ENCODE measurements around the gene RTN4IP1. TPM values are rescaled to one million over a fixed set of nuclear protein-coding genes. Genes with fewer than 3 reads are reported as not detected.
A peak's percentile ranks its signal among the peaks of the same experiment; 100 is the strongest.

RTN4IP1 gene, protein sequence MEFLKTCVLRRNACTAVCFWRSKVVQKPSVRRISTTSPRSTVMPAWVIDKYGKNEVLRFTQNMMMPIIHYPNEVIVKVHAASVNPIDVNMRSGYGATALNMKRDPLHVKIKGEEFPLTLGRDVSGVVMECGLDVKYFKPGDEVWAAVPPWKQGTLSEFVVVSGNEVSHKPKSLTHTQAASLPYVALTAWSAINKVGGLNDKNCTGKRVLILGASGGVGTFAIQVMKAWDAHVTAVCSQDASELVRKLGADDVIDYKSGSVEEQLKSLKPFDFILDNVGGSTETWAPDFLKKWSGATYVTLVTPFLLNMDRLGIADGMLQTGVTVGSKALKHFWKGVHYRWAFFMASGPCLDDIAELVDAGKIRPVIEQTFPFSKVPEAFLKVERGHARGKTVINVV
- 7.8 TPM for polyA plus RNA-seq (2013, experiment 1 of 2)
- 8.4 TPM for polyA plus RNA-seq (2013, experiment 2 of 2)

DNA sequence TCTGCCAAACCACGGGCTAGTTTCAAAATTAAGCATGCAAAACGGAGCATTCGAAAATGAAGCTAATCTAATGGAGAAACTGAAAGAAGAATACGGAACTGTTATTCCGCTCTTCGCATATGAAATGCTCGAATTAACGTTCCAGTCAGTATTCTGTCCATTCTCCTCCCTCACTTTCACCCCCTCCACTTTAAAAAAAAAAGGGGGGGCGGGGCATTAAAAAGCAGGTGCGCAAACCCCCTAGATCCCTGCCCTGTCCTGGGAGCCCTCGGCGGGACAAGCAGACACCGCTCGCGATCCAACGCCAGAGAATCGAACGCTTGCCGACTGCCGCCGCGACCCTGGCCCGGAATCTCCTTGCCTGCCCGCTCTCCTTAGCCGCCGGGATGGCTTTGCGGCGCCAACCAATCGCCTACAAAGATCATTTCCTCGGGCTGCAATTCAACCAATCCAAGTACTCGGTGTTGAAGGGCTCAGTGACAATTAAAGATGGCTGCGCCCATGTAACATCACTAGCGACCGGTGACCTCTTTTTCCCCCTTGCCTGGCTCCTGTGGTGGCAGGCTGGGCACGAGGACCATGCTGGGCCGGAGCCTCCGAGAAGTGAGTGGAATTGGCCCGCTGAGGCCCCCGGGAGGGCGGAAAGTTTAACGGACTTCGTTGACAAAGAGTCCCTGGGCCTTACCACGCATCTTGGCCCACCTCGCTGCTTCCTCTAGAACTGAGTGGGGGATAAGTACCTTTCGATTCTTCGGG, at the start of gene RTN4IP1, which contains the start of gene QRSL1:
Gene RTN4IP1, minus strand, starts transcription at position 396 of the 756 bp plus-strand sequence. CDS start 477 bp downstream, outside the sequence.
Gene QRSL1, plus strand, starts transcription at position 476 of the 756 bp plus-strand sequence. Its CDS starts 104 bp downstream, at position 580.
- Histone ChIP-seq H3K14ac (ENCODE audit: low read length) (no peak within 1 kb of the TSS), H3K27me3 (ENCODE audit: control insufficient read depth in 3 of 3, insufficient read depth in 3 of 3, low read depth in 1 of 3, low read length in 3 of 3) (no peaks in the 10 kb centered on the region), H3K23ac (ENCODE audit: low read depth, low read length, poor library complexity) (no peak within 1 kb of the TSS), H3K9me3 (replicated peaks in 1 of 2; ENCODE audit: control insufficient read depth in 2 of 2, insufficient read depth in 1 of 2, low read depth in 1 of 2, low read length in 2 of 2) (no peaks in the 10 kb centered on the region), H2BK5ac (ENCODE audit: low read length) (no peak within 1 kb of the TSS), H3K4me3 (ENCODE audit: low read length in 2 of 2) (peak within 1 kb of the TSS; percentile 84 to 91), H3K27ac (replicated peaks; ENCODE audit: low read length) (no peak within 1 kb of the TSS), H3K79me1 (ENCODE audit: low read depth, low read length) (peaks cover 3% of the 10 kb centered on the region), H3K36me3 (replicated peaks in 1 of 2; ENCODE audit: control insufficient read depth in 2 of 2, insufficient read depth in 2 of 2, low read length in 2 of 2) (no peaks in the 10 kb centered on the region), H2BK15ac (ENCODE audit: low read length) (no peak within 1 kb of the TSS), H3K18ac (ENCODE audit: low read length) (peak within 1 kb of the TSS; percentile 90), H4K91ac (ENCODE audit: low read depth, low read length, poor library complexity) (no peak within 1 kb of the TSS), H3K4me2 (ENCODE audit: insufficient read depth, low read length, poor library complexity, severe bottlenecking) (peak within 1 kb of the TSS; percentile 86), H2BK12ac (ENCODE audit: low read length) (no peak within 1 kb of the TSS), H3K4me1 (ENCODE audit: control insufficient read depth in 2 of 2, insufficient read depth in 1 of 2, low read depth in 1 of 2, low read length in 2 of 2) (peaks cover 0 to 2% of the 10 kb centered on the region in 2 donors), H2BK120ac (ENCODE audit: low read depth, low read length) (no peak within 1 kb of the TSS), H2AK5ac (ENCODE audit: low read depth, low read length) (no peak within 1 kb of the TSS), H2AFZ (ENCODE audit: low read length) (peak within 1 kb of the TSS; percentile 95), H3K9ac (ENCODE audit: low read depth, low read length, poor library complexity) (peak within 1 kb of the TSS; percentile 22), H4K8ac (ENCODE audit: low read depth, low read length) (no peak within 1 kb of the TSS), H3K4ac (ENCODE audit: low read length) (no peak within 1 kb of the TSS)
- no CpG with 5 or more reads among the region's 46 CpGs for WGBS, 2 donors (ENCODE audit: extremely low coverage in 2 of 2, insufficient read length in 2 of 2, insufficient replicate concordance in 1 of 2)
- peak; percentile 93 for DNase-seq (ENCODE audit: low spot score)

DNA sequence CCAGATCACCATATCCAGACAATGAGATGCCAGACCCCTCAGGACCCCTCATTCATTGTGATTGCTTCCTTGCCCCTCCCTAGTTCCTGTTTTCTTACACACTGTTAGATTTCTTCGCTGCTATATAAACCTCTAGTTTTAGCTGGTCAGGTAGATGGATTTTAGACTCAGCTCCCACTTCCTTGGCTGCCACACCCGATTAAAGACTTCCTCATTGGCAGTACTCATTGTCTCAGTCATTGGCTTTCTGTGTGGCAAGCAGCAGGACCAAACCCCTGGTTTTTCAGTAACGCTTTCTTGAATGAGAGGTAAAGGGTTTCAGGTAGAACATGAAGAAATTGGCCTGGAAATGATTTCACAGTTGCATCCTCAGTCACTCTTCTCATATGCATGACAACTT, 48.0 kb upstream of the RTN4IP1 start:
- no peak overlapping the region for H2BK15ac ChIP-seq (ENCODE audit: low read length)
- no peak overlapping the region for H2BK120ac ChIP-seq (ENCODE audit: low read depth, low read length)
- no peak for DNase-seq (ENCODE audit: low spot score)
- no peak overlapping the region for H3K23ac ChIP-seq (ENCODE audit: low read depth, low read length, poor library complexity)
- no peak overlapping the region for H3K4ac ChIP-seq (ENCODE audit: low read length)
- H3K14ac ChIP-seq (ENCODE audit: low read length): no peak overlapping the region
- no peaks in the 10 kb centered on the region for H3K27me3 ChIP-seq (ENCODE audit: control insufficient read depth in 3 of 3, insufficient read depth in 3 of 3, low read depth in 1 of 3, low read length in 3 of 3)
- H4K8ac ChIP-seq (ENCODE audit: low read depth, low read length): no peak overlapping the region
- no peaks in the 10 kb centered on the region for H3K9me3 ChIP-seq (replicated peaks in 1 of 2; ENCODE audit: control insufficient read depth in 2 of 2, insufficient read depth in 1 of 2, low read depth in 1 of 2, low read length in 2 of 2)
- WGBS, 2 donors (ENCODE audit: extremely low coverage in 2 of 2, insufficient read length in 2 of 2, insufficient replicate concordance in 1 of 2): no CpG with 5 or more reads among the region's 3 CpGs
- no peaks in the 10 kb centered on the region for H3K4me1 ChIP-seq (ENCODE audit: control insufficient read depth in 2 of 2, insufficient read depth in 1 of 2, low read depth in 1 of 2, low read length in 2 of 2)
- H3K36me3 ChIP-seq (replicated peaks in 1 of 2; ENCODE audit: control insufficient read depth in 2 of 2, insufficient read depth in 2 of 2, low read length in 2 of 2): no peaks in the 10 kb centered on the region
- H2BK12ac ChIP-seq (ENCODE audit: low read length): no peak overlapping the region
- H3K9ac ChIP-seq (ENCODE audit: low read depth, low read length, poor library complexity): no peak overlapping the region
- no peak overlapping the region for H2AK5ac ChIP-seq (ENCODE audit: low read depth, low read length)
- H3K4me2 ChIP-seq (ENCODE audit: insufficient read depth, low read length, poor library complexity, severe bottlenecking): no peak overlapping the region
- no peak overlapping the region for H4K91ac ChIP-seq (ENCODE audit: low read depth, low read length, poor library complexity)
- no peak overlapping the region for H2AFZ ChIP-seq (ENCODE audit: low read length)
- no peak overlapping the region for H2BK5ac ChIP-seq (ENCODE audit: low read length)
- no peak overlapping the region for H3K18ac ChIP-seq (ENCODE audit: low read length)
- H3K4me3 ChIP-seq (ENCODE audit: low read length in 2 of 2): no peak overlapping the region
- no peak overlapping the region for H3K27ac ChIP-seq (replicated peaks; ENCODE audit: low read length)
- H3K79me1 ChIP-seq (ENCODE audit: low read depth, low read length): no peaks in the 10 kb centered on the region

DNA sequence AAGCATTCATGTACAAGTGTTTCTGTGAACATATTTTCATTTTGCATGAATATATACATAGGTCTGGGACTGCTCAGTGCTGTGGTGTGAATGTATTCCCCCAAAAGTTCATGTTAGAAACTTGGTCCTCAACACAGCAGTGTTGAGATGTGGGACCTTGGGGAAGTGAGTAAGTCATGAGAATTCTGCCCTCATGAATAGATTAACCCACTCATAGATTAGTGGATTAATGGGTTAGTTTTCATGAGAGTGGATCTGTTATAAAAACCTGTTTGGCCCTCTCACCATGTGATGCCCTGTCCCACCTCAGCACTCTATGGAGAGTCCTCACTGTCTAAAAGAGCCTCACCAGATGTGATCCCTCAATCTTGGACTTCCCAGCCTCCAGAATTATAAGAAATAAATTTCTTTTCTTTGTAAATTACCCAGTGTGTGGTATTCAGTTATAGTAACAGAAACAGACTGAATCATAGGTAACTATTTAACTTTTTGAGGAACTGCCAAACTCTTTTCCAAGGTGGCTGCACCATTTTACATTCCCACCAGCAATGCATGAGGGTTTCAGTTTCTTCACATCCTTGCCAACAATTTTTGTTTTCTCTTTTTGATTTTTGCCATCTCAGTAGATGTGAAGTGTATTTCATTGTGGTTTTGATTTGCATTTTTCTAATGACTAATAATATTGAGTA, 45.4 kb upstream of the RTN4IP1 start:
- Histone ChIP-seq H2BK15ac (ENCODE audit: low read length) (no peak overlapping the region), H2BK12ac (ENCODE audit: low read length) (no peak overlapping the region), H2AK5ac (ENCODE audit: low read depth, low read length) (no peak overlapping the region), H3K27me3 (ENCODE audit: control insufficient read depth in 3 of 3, insufficient read depth in 3 of 3, low read depth in 1 of 3, low read length in 3 of 3) (no peaks in the 10 kb centered on the region), H3K36me3 (replicated peaks in 1 of 2; ENCODE audit: control insufficient read depth in 2 of 2, insufficient read depth in 2 of 2, low read length in 2 of 2) (no peaks in the 10 kb centered on the region), H3K9ac (ENCODE audit: low read depth, low read length, poor library complexity) (no peak overlapping the region), H2BK5ac (ENCODE audit: low read length) (no peak overlapping the region), H3K4me1 (ENCODE audit: control insufficient read depth in 2 of 2, insufficient read depth in 1 of 2, low read depth in 1 of 2, low read length in 2 of 2) (no peaks in the 10 kb centered on the region), H4K8ac (ENCODE audit: low read depth, low read length) (no peak overlapping the region), H3K18ac (ENCODE audit: low read length) (no peak overlapping the region), H3K79me1 (ENCODE audit: low read depth, low read length) (no peaks in the 10 kb centered on the region), H3K14ac (ENCODE audit: low read length) (no peak overlapping the region), H3K9me3 (replicated peaks in 1 of 2; ENCODE audit: control insufficient read depth in 2 of 2, insufficient read depth in 1 of 2, low read depth in 1 of 2, low read length in 2 of 2) (no peaks in the 10 kb centered on the region), H3K23ac (ENCODE audit: low read depth, low read length, poor library complexity) (no peak overlapping the region), H3K27ac (replicated peaks; ENCODE audit: low read length) (no peak overlapping the region), H2BK120ac (ENCODE audit: low read depth, low read length) (no peak overlapping the region), H3K4me3 (ENCODE audit: low read length in 2 of 2) (no peak overlapping the region), H2AFZ (ENCODE audit: low read length) (no peak overlapping the region), H3K4ac (ENCODE audit: low read length) (no peak overlapping the region), H4K91ac (ENCODE audit: low read depth, low read length, poor library complexity) (no peak overlapping the region), H3K4me2 (ENCODE audit: insufficient read depth, low read length, poor library complexity, severe bottlenecking) (no peak overlapping the region)
- no peak for DNase-seq (ENCODE audit: low spot score)

DNA sequence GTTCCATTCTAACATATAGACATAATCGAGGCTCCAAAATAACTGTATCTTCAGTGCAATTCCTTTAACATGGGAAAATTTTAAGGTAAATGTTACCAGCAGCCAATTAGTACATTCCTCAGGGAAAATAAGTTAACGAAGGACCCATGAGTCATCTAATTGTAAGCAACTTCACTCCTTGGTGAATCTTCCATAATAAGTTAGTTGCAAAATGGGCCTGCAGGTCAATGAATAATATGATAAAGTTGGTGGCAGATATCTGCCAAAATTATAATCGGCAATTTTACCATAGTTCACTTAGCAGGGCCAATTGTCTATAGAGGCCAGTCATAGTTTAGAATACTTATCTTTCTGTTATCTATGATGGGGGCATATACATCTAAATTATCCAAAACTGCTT, 42.4 kb upstream of the RTN4IP1 start:
- no peak overlapping the region for H2BK12ac ChIP-seq (ENCODE audit: low read length)
- H3K9ac ChIP-seq (ENCODE audit: low read depth, low read length, poor library complexity): no peak overlapping the region
- no peak overlapping the region for H3K27ac ChIP-seq (replicated peaks; ENCODE audit: low read length)
- H3K4ac ChIP-seq (ENCODE audit: low read length): no peak overlapping the region
- H3K14ac ChIP-seq (ENCODE audit: low read length): no peak overlapping the region
- no peak for DNase-seq (ENCODE audit: low spot score)
- no peak overlapping the region for H3K18ac ChIP-seq (ENCODE audit: low read length)
- H2BK15ac ChIP-seq (ENCODE audit: low read length): no peak overlapping the region
- no peak overlapping the region for H2BK5ac ChIP-seq (ENCODE audit: low read length)
- no peak overlapping the region for H4K8ac ChIP-seq (ENCODE audit: low read depth, low read length)
- peaks cover 0 to 11% of the 10 kb centered on the region in 2 donors for H3K36me3 ChIP-seq (replicated peaks in 1 of 2; ENCODE audit: control insufficient read depth in 2 of 2, insufficient read depth in 2 of 2, low read length in 2 of 2)
- H3K4me3 ChIP-seq (ENCODE audit: low read length in 2 of 2): no peak overlapping the region
- no CpG with 5 or more reads among the region's 3 CpGs for WGBS, 2 donors (ENCODE audit: extremely low coverage in 2 of 2, insufficient read length in 2 of 2, insufficient replicate concordance in 1 of 2)
- no peak overlapping the region for H2BK120ac ChIP-seq (ENCODE audit: low read depth, low read length)
- H2AFZ ChIP-seq (ENCODE audit: low read length): no peak overlapping the region
- H3K4me1 ChIP-seq (ENCODE audit: control insufficient read depth in 2 of 2, insufficient read depth in 1 of 2, low read depth in 1 of 2, low read length in 2 of 2): no peaks in the 10 kb centered on the region
- H3K4me2 ChIP-seq (ENCODE audit: insufficient read depth, low read length, poor library complexity, severe bottlenecking): no peak overlapping the region
- H4K91ac ChIP-seq (ENCODE audit: low read depth, low read length, poor library complexity): no peak overlapping the region
- no peak overlapping the region for H3K23ac ChIP-seq (ENCODE audit: low read depth, low read length, poor library complexity)
- H3K9me3 ChIP-seq (replicated peaks in 1 of 2; ENCODE audit: control insufficient read depth in 2 of 2, insufficient read depth in 1 of 2, low read depth in 1 of 2, low read length in 2 of 2): no peaks in the 10 kb centered on the region
- H3K27me3 ChIP-seq (ENCODE audit: control insufficient read depth in 3 of 3, insufficient read depth in 3 of 3, low read depth in 1 of 3, low read length in 3 of 3): no peaks in the 10 kb centered on the region
- H2AK5ac ChIP-seq (ENCODE audit: low read depth, low read length): no peak overlapping the region
- H3K79me1 ChIP-seq (ENCODE audit: low read depth, low read length): no peaks in the 10 kb centered on the region
